NCI-H69 (cell line): ENCODE data around the gene FITM2.
"Not testable (repeated sequence)": the region's sequence is repeated elsewhere in the genome, so short reads cannot be mapped to it uniquely, and the experiment has no call there.

ENCODE experiments used
- DNase-seq: peaks from one replicate; lab custom pipeline; 2025; lab: John Stamatoyannopoulos, UW

Gene FITM2

DNA sequence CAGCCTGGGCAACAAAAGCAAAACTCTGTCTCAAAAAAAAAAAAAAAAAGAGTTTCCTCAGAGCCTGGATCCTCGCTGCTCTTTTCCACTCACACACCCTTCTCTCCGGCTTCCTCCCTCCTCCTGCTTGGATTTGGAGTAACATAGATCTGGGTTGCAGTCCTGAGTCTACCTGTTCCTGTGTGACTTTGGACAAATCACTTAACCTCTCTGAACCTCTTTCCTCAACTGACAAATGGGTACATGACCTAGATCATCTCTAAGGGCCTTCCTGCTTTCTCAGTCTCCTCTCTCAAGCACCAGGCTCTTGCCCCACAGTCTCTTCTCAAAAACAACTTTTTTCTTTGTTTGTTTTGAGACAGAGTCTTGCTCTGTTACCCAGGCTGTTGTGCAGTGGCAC is 20.2 kb upstream of the FITM2 start:
- no peak for DNase-seq

DNA sequence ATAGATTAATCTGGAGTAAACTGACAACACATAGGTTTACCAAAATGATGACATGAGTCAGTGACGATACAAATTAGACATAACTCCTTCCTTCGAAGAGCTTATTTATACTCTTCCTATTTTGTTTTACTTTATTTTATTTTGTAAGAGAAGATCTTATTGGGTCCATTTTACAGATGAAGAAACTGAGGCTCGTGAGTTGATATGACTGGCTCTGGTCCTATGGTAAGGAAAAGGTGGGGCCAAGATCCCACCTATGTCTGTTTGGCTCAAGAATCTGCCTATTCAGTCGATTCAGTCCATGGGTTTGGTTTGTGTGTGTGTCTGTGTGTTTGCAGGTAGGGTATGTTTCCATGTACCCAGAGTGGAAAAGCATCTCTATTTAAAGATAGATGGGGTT is 17.4 kb upstream of the FITM2 start:
- no peak for DNase-seq

DNA sequence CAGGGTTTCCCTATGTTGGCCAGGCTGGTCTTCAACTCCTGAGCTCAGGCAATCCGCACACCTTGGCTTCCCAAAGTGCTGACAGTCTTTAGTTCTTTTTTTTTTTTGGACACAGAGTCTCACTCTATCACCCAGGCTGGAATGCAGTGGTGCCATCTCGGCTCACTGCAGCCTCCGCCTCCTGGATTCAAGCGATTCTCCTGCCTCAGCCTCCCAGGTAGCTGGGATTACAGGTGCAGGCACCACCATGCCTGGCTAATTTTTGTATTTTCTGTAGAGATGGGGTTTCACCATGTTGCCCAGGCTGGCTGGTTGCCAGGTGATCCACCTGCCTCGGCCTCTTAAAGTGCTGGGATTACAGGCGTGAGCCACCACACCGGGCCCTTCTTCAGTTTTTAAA is 16.7 kb upstream of the FITM2 start:
- DNase-seq, result peak; percentile 1

DNA sequence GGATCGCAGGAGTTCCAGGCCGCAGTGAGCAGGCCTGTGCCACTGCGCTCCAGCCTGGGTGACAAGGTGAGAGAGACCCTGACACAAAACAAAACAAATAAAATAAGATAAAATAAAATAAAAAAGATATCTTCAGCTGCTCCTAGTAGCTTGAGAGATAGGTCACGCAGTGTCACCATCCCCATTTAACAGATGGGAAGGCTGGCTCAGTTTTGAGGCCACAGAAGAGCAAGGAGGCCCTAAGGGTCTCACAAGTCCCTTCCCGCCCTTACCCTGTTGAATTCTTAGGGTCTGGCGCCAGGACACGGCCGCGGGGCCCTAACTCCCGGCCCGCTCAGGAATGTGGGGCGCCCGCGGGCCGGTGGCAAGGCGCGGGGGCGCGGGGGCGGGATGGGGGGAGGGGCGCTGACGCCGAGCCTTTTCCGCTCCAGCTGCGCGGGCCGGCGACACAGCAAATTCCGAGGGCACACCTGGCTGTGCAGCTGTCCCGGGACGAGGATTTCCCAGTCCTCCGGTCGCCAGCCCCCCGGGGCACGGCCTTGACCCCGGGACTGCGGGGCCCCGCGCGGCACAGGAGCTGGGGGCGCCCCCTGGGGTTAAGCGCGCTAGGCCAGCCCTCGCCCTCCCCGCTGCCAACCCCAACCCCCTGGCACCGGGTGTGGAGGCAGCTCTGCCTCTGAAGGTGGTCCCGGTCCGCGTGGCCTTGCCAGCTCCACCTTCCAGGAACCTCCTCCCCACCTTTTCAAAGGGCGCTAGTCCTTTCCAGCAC is 15.6 kb upstream of the FITM2 start:
- DNase-seq, result no peak

DNA sequence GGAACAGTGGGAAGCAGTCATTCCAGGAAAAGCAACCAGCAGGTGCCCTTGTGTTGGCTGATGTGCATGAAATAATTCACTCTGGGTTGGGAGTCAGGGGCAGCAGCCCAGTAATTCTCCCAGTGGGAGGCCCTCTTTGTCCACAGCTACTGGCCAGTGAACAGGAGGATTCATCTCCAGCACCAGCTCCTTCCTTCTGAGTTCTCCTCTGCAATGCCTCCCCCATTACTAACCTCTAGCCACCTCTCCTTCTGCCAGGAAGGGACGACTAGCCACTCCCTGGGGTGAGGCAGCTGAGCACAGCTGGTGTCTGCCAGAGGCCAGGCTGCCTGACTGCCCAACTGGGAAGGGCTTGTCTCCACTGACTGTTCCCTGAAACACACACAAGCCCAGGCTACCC is 13.3 kb upstream of the FITM2 start:
- peak; percentile 86 for DNase-seq

DNA sequence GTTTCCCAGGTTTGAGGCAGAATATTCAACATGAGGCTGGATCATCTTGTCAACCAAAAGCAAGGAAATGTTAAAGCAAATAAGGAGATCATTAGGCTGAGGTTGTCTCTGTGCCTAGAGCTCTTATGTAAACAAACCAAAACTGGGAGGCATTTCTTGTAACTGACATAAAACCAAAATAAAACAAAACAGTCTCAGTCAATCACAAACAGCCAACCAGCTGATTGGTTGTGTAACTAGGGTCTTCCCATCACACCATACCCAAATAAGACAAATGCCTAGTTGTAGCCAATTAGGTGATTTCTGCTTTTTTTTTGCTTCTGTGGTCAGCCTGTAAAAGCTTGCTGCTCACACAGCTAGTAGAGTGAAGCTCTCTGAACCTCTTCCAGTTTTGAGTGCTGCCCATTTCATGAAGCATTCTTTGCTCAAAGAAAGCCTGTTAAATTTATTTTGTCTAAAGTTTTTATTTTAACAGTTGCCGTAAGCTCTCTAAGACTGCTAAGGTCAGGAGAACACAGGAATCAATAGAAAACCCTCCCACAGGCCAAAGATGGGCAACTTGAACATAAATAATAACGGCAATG is 8.9 kb upstream of the FITM2 start:
- DNase-seq, result peak; percentile 20

DNA sequence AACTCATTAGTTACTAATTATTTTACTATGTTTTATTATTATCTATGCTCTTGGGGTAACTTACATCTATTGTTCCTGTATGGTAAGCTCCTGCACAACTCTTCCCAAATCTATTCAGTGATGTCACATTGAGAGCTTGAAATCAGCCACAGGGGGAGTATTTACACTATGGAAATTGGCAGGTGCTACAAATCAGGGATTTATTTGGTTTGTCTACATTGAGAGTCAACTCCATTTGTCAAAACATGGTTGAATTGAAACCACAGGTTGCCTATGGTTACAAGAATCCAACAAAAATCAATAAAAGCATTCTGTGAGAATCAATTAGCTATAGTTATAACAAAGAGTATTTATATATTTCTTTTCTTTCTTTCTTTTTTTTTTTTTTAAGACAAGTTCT is 3.9 kb upstream of the FITM2 start:
- no peak for DNase-seq

DNA sequence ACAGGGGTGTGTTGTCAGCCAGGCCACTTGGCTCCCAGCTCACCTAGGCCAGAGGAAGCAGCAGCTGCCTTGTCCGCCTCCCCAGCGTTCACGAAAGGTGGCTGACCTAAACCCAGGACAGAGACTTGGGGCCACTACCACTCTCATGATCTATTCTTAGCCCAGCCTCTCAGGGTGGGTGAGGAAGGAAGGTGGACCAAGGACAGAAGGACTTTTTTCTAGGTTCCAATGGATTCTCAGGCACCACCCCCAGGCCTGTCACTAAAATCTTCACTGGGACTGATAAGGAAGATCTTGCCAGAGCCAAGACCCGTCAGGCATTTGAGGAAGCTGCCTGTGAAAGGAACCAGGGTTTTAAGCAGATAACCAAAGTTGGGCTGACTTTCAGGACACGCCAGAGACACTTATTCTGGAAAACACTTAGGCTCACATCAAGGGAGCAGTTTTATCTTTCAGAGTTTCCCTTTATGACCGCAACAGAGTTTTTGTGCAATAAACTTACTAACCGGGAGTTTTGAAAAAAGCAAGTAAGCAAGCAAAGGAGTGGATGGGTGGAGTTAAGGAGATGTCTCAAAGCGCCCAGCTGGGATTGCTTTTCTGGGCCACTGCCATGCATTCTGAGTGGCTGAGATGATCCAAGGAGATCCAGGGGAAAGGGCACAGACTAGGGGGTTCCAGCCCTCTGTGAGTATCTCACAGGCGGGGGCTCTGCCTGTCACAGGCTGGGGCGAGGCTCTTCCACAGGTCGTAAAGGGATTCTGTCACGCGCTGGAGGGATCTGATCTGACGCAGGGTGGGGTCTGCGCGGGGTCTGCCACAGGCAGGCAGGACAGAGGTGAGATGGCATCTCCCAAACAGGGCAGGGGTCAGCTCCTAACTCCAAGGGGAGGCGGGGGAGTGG is 989 bp downstream of the FITM2 start:
- no peak for DNase-seq

DNA sequence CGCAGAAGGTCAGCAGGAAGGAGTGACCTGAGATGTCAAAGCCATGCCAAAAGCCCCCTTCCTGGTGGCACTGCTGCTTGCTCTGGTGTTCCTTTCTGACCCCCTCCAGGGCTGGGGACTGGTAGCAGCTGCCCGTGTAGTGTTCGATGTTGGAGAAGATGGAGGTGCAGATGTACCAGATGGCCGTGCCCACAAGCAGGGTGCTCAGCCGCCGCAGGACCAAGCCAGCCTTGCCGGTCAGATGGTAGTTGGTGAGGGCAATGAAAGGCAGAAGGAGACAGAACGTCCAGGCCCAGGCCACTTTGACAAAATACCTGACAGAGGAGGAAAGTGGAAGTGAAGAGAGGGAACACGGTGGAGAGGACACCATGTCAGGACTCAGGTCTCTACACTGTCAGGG is 4.1 kb downstream of the FITM2 start:
- no peak for DNase-seq

DNA sequence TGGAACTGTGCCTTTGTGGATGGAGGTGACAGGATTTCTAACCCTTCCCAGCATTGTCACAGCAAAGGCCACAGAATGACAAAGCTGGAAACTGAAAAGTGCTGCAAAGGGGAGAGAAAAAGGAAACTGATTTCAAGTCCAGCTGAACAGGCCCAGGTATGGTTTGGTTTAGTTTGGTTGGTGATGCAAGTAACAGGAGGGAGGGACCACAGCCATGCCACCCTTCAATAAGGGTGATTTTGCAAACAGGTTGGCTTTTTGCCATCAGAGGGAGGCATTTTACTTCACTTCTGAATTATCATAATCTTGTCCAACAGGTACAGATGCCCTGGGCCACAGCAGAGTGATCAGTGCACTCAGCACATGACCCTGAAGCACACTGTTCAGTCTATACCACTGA is 6.6 kb downstream of the FITM2 start:
- no peak for DNase-seq

DNA sequence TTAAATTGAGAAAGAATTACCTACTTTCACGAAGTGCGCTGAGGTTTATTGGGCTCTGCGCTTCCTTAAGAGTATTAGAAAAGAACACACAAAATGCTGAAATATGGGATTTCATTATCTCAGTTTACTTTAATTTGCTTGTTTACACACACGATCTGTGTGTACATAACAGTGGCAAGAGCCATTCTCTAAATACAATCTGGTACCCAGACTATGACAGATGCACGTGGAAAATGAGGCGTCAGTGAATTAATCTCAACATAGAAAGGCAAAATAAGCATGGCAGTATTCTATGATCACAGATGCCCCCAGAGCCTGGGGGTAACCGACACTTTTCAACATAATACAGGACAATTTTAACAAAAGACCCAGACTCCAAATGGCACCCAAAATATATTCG is 8.3 kb downstream of the FITM2 start:
- DNase-seq, result no peak

DNA sequence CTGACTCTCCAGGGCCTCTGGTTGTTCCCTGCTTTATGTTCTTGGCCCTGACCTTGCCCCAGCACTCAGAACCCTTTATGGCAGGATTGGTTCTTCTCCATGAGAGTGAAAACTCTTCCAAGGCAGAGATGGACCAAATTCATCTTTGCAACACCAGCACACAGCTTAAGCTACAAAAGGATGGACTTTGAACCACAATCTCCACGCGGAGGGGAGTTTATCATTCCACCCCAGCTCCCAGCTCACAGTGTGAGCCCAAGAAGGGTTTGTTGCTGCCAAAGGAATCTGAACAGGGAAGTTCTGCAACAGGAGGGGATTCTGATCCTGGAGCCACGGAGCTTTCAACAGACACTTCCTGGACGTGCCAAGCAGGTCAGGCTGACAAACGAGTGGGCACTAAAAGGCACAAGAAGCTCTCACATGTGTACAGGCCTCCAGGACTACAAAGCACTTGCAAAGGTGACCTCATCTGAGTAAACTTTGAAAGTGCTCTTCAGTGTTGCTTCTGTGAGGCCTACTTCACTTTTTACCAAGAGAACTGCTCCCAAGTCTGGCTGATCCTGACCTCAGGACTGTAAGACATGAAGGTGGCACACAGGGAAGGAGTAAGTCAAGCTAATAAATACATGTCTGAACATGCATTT is 8.9 kb downstream of the FITM2 start:
- DNase-seq, result no peak

DNA sequence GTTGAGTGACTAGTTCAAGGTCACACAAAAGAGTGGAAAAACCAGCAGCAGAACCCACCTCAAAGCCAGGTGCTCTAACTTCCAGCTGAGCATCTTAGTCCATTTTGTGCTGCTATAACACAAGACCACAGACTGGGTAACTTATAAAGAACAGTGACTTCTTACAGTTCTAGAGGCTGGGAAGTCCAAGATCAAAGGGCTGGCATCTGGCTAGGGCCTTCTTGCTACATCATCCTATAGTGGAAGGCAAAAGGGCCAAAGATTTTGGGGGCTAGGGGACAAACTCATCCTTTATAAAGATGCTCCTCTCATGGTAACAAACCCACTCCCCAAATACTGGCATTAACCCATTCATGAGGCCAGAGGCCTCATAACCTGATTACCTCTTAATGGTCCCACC is 9.7 kb downstream of the FITM2 start:
- no peak for DNase-seq

DNA sequence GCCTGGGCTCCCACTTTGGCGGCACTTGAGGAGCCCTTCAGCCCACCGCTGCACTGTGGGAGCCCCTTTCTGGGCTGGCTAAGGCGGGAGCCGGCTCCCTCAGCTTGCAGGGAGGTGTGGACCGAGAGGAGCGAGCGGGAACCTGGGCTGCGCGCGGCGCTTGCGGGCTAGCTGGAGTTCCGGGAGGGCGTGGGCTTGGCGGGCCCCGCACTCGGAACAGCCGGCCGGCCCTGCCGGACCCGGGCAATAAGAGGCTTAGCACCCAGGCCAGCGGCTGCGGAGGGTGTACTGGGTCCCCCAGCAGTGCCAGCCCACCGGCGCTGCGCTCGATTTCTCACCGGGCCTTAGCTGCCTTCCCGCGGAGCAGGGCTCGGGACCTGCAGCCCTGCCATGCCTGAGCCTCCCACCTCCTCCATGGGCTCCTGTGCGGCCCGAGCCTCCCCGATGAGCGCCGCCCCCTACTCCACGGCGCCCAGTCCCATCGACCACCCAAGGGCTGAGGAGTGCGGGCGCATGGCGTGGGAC is 11.9 kb downstream of the FITM2 start:
- DNase-seq, result not testable (repeated sequence)

DNA sequence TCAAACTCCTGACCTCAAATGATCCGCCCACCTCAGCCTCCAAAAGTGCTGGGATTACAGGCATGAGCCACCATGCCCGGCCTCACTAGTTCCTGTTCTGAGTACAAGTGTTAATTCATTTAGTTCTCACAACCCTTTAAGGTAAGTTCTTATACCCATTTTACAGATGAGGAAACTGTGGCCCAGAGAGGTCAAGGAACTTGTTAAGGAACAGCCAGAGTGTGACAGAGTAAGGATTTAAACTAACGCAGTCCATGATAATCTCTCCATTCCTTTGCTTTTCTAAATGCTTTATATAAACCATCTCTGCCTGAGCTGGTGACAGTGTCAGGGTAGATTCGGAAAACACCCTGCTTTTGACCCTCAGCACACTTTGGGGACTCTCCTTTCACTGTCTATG is 13.3 kb downstream of the FITM2 start:
- no peak for DNase-seq

DNA sequence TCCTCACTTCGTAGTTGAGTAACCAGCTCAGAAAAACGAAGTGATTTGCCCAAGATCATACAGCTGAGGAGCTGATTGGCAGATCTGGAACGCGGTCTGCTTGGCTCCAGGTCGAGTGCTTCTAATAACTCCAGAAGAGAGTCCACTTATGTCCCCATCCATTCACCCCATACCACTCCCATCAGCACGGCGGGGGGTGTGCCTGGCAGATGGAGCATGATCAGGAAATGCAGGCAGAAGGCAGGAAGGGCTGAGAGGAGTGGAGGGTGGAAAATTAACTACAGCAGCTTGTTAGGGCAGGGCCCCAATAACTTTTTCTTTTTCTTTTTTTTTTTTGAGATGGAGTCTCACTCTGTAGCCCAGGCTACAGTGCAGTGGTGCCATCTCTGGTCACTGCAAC is 15.0 kb downstream of the FITM2 start:
- peak; percentile 64 for DNase-seq

DNA sequence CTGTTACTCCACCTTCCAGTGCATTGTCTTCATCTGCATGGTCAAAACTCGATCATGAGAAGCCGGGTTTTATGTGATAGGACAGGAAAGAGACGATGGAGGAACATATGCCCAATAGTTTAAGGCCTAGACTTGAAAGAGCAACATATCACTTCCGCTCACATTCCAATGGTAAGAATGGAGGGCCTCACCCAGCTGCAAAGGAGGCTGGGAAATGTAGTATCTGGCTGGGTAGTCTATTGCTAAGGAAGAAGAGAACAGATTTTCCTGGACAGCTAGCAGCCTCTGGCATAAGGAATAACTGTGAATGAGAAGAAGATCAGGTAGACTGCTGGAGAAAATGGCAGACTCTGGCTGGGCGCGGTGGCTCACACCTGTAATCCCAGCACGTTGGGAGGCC is 19.2 kb downstream of the FITM2 start:
- no peak for DNase-seq

DNA sequence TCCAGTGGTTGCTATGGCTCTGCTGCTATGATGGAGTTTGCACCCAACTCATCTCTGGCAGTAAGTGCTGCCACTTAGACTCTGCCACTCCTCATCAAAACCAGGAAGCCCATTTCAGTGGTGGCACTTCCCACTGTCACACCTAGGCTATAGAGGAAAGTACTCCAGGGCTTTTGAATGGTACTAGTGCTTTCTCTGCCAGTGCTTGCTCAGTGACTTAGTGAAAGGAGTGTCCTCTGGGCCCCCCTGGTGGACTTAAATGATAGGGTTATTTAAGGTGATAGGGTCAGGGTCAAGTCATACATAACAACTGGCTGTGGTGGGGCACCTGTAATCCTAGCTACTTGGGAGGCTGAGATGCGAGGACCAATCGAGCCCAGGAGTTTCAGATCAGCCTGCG is 22.8 kb downstream of the FITM2 start:
- no peak for DNase-seq

DNA sequence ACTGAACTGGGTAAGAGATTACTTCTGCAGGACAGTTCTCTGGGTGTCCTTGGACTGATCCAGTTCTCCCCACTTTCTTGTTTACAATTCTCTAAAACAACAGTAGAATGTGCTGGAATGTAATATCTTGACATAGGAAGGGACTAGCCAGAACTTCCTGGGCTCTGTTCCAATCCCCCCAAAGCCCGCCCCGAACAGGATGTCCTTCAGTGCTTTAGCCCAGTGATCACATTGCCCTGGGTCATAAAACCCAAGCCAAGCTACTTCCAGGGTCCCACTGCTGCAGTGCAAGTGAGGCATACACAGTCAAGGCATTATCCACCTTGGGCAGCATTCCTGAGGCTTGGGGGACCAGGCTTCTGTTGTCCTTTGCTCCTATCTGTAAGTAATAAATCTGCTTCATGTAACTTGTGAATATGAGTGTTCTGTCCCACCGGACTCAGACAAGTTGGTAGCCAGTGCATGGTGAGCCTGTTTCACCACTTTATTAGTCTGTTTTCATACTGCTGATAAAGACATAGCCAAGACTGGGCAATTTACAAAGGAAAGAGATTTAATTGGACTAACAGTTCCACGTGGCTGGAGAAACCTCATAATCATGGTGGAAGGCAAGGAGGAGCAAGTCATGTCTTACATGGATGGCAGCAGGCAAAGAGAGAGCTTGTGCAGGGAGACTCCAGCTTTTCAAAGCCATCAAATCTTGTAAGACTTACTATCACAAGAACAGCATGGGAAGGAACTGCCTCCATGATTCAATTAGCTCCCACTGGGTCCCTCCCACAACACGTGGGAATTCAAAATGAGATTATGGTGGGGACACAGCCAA is 23.5 kb downstream of the FITM2 start:
- DNase-seq, result no peak

DNA sequence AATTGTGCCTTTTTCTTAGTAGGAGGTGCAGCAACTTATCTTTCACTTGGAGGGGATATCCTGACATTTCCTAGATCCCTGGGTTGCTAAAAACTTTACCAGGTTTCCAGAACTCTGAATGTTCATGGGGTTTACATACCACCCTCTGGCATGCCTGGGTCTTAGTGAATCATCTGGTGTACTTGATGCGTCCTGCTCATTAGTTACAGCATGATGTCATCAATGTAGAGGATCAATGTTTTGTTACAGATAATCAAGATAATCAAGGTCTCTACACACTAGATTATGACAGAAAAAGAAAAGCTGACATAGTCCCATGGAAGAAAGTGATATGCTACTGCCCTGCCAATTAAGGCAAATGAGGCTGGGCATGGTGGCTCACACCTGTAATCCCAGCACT is 27.0 kb downstream of the FITM2 start:
- DNase-seq, result no peak

DNA sequence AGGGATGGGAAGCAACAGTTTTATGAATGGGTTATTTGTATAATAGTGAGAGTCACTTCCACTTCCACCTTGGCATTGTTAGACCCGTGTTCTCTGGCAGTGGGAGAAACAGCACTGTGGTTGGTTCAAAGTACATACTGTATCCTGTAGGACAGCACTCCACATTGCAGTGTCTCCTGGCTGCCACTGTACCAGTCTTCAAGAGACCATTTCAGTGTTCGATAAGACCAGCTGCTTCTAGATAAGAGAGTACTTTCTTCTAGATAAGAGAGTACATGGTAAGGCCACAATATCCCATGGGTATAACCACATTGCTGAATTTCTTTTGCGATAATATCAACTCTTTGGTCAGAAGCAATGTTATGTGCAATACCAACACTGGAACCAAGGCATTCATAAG is 28.8 kb downstream of the FITM2 start:
- DNase-seq, result no peak
